Sigmoid colon (tissue), 4 donors: ENCODE results near the gene STRIP2.

Experiments used
- CTCF ChIP-seq, 4 experiments: fragments of 450-650 bp in 3 of 4; fragments of 200-600 bp in 1 of 4; IDR thresholded peaks; one replicate each; pipeline ENCODE4 v1.5.1; 2016 to 2019; ENCODE audit warnings: antibody characterized with exemption in 4 of 4, mild to moderate bottlenecking in 3 of 4, moderate library complexity in 2 of 4
- EP300 ChIP-seq, 4 donors: sonication (generic); formaldehyde crosslinking; IDR thresholded peaks; one replicate each; pipeline ENCODE4 v1.6.1; 2017; ENCODE audit warnings: antibody characterized with exemption in 4 of 4
- POLR2A ChIP-seq, 2 donors: fragments of 450-650 bp; IDR thresholded peaks; one replicate each; pipeline ENCODE4 v1.6.1; 2016; ENCODE audit warnings: antibody characterized with exemption in 2 of 2, mild to moderate bottlenecking in 2 of 2, moderate library complexity in 2 of 2
- POLR2AphosphoS5 ChIP-seq, 4 donors: sonication (generic); formaldehyde crosslinking; IDR thresholded peaks; one replicate each; pipeline ENCODE4 v1.6.1; 2017; ENCODE audit warnings: antibody characterized with exemption in 4 of 4

- TF ChIP-seq POLR2A (IDR thresholded peaks at IDR 0.05) (no peak), POLR2AphosphoS5 (IDR thresholded peaks at IDR 0.05) (no peak), CTCF (IDR thresholded peaks at IDR 0.05) (no peak), EP300 (IDR thresholded peaks at IDR 0.05) (no peak)
Measured at GRCh38 chr7:129514683-129515082, 80.5 kb downstream of the STRIP2 start.
